Mammary epithelial cell (primary cell): ENCODE measurements around the gene MEG3.

ENCODE experiments used
- CTCF ChIP-seq, 2 donors: IDR thresholded peaks in 1 of 2; conservative IDR thresholded peaks in 1 of 2; 2 replicates each; pipeline ENCODE4 v1.5.1; 2011 to 2012; ENCODE audit warnings: inconsistent platforms in 2 of 2, low read length in 2 of 2, mild to moderate bottlenecking in 2 of 2, control low read depth in 1 of 2, low read depth in 1 of 2; ENCODE audit not compliant: insufficient read depth in 1 of 2; ENCODE audit errors: extremely low read depth in 1 of 2
- EZH2 ChIP-seq: IDR thresholded peaks from 2 replicates; pipeline ENCODE4 v1.6.1; 2012; ENCODE audit warnings: low read length, inconsistent platforms, borderline replicate concordance

DNA sequence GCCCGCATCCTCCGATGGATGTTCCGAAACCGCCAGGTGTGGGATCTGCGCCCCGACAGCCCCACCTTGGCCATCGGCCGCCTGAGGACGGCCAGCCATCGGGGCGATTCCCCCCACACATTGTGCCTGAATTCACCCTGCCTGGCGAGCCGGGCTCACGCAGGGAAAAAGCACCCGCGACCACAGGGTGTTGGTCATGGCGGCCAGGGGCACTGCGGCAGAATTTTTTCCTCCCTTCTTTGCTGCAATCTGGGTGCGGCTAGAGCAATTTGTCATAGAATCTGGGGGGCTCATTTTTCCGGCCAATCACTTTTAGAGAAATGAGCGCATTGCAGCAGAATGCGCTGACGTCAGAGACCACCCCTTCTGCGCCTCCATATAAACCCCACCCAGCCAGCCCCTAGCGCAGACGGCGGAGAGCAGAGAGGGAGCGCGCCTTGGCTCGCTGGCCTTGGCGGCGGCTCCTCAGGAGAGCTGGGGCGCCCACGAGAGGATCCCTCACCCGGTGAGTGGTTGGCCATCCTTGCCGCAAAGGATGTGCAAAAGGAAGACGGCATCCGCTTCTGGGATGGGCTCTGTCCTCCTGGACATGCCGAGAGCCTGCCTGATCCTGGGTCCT is at the start of gene MEG3:
- TF ChIP-seq CTCF (conservative IDR thresholded peaks at IDR 0.05 in 1 of 2, IDR thresholded peaks at IDR 0.05 in 1 of 2; ENCODE audit: extremely low read depth in 1 of 2, insufficient read depth in 1 of 2, low read depth in 1 of 2, low read length in 2 of 2) (no peak), EZH2 (no peak)
